Astrocyte (in vitro differentiated cells and primary cell): ENCODE data around the gene SPO11.

Experiments
- CTCF ChIP-seq: IDR thresholded peaks from 2 replicates; pipeline ENCODE4 v1.5.1; 2011; ENCODE audit warnings: low read depth, mild to moderate bottlenecking, inconsistent platforms, low read length, moderate library complexity; ENCODE audit not compliant: insufficient read depth
- EZH2 ChIP-seq: IDR thresholded peaks from 2 replicates; pipeline ENCODE4 v1.6.1; 2012; ENCODE audit warnings: mild to moderate bottlenecking, low read length, inconsistent platforms; ENCODE audit not compliant: insufficient read depth

GRCh38 chr20:57291003-57291402 is 38.6 kb upstream of the SPO11 start:
- TF ChIP-seq CTCF (no peak), EZH2 (no peak)
